ENCODE results near the gene MON1A.
"Not testable (repeated sequence)": the region's sequence is repeated elsewhere in the genome, so short reads cannot be mapped to it uniquely, and the experiment has no call there.

MON1A gene

DNA sequence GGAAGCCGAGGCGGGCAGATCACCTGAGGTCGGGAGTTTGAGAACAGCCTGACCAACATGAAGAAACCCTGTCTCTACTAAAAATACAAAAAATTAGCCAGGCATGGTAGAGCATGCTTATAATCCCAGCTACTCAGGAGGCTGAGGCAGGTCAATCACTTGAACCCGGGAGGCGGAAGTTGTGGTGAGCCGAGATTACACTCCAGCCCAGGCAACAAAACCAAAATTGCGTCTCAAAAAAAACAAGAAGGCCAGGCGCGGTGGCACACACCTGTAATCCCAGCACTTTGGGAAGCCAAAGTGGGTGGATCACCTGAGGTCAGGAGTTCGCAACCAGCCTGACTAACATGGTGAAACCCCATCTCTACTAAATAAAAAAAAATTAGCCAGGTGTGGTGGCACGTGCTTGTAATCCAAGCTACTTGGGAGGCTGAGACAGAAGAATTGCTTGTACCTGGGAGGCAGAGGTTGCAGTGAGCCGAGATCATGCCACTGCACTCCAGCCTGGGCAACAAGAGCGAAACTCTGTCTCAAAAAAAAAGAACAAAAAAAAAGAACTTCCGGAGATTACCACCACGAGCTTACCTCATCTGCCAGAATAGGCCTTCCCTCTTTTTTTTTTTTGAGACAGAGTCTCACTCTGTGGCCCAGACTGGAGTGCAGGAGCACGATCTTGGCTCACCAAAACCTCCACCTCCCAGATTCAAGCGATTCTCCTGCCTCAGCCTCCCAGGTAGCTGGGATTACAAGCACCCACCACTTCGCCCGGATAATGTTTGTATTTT lies 11.6 kb downstream of the MON1A start:
- DNase-seq = not testable (repeated sequence)

DNA sequence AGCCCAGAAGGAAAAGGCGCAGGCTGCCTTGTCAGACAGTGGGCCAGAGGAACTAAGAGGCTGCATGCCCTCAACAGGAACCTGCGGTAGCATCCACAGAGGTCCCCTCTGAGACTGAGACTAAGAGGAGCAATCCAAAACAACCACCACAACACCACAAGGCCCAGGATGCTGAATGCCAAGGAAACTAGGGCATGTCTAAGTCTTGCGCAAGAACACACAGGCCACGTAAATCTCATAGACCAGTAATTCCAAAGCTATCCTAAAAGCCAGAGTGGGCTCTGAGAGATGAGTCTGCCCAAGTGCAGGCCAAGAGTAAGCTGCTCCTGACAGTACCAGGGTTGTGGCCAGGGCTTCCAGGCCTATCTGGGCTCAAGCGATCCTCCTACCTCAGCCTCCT lies 12.9 kb downstream of the MON1A start:
- no peak for DNase-seq

DNA sequence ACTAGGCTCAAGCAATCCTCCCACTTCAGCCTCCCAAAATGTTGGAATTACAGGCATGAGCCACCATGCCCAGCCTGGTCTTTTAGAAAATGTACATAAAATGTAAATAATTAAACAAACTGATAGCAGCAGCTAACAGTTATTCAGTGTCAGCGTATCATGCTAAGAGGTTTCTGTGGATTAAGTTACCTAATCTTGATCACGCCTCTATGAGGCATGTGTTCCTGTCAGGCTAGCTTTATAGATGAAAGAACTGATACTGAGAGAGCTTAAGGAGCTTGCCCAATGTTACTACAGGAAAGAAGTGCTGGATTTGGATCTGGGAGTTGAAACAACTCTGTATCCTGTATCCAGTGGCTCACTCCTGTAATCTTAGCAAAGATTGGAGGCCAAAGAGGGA lies 14.7 kb downstream of the MON1A start:
- DNase-seq = no peak

DNA sequence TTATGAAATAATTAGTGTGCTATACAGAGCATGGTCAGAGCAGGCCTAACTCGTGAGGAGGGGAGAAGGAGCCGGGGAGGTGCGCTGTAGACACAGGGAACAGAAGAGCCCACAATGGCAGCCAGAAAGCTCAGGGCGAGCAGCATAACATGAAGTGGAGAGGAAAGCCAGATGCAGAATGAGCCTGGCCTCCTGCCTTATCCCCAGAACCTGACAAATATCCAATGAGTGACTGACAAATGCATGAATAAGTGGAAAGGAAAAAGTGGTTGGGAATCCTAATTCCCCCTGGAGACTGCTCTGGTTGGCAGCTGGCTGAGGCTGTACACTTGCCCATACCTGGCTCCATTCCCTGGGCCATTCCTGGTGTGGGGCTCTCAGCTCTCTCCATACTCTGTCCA lies 16.7 kb downstream of the MON1A start:
- no peak for DNase-seq

DNA sequence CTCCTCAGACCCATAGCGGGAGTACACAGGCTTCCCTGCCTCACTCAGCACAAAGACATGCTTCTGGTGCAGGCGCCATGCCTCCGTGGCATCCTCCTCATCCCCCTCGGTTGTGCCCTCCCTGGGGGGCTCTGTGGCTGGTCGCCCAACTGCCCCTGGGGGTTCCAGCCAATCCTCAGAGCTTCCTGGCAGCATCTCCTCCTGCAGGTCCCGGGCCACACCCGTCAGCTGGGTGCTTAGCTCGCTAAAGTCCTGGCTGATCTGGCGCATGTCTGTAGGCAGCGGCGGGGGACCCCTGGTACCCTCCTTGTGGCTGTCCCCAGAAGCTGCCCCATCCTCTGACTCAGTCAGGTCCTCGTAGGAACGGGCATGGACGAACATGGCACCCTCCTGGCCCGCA lies 18.0 kb downstream of the MON1A start:
- DNase-seq = no peak

- no peak for DNase-seq
Measured at GRCh38 chr3:49911124-49911420, 18.5 kb downstream of the MON1A start.

- no peak for DNase-seq
Measured at GRCh38 chr3:49910409-49911123, 19.0 kb downstream of the MON1A start.

GRCh38 chr3:49908373-49909199 lies 21.0 kb downstream of the MON1A start:
- DNase-seq = no peak

DNA sequence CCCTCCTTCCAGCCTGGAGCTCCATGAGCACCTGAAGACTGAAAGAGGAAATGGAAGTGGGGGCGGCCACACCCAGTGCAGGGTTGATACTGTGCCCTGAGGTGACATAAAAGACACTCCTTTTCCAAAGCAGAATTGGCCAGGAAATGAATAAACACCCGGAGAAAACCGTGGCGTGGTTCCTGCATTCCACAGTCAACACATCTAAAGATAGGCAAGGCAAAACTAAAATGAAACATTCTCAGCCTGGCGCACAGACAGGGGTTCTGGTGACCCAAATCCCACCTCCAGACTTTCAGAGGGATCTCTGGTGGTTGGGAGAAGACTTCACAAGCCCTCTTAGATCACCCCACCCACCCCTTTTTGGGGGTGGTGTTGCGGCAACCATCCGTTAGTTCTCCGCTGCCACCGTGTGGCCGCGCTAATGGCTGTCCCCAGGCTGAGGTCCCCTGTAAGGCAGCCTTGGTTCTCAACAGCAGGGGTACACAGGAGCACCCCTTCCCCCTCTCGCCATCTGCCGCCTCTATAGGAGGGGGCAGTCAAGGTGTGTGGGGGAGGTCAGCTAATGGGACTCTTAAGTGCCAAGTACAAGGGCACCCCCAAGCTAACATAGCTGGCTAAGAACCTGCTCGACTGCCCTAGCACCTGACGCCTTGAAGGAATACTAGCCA lies 23.4 kb downstream of the MON1A start:
- peak; percentile 48 for DNase-seq

GRCh38 chr3:49904448-49904847 lies 25.2 kb downstream of the MON1A start:
- DNase-seq = not testable (repeated sequence)

DNA sequence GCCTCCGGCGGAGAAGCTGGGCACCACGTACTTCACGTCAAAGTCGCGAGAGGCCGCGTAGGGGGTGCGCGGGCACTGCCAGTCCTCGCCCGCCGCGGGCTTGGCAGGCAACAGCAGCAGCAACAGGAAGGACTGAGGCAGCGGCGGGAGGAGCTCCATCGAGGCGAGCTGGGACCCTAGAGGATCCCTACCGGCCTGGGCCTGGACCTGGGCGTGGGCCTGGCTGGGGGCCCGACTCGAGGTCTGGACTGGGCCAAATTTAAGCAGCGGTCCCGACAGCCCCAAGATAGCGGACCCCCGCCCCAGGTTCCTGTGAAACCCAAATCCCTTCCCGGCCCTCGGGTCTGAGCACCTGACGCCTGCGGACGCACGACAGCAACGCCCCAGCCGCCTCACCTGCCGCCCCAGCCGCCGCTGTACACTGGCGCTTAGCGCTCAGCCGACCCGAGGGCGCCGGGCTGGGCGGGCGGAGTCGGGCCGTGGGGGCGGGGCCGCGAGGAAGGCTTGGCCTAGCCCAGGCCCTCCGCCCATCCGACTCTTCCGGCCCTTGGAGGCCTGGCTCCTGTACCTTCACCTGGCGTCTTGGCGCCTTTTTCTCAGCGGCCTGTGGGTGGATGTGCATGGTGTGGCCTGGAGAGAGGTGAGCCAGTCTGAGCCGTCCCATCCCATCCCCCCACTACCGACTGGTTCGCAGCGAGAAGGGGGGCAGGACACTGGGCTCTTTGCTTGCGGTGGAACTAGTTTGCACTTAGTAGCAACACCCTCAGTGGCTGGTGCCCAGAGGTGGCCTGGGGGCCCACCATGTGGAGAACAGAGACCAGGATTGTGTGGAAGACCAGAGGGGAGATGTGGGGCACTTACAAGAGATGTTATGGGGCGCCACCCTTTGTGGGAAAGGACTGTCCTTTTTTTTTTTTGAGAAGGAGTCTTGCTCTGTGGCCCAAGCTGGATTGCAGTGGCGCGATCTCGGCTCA lies 25.9 kb downstream of the MON1A start, which contains the start of gene MST1R:
TSS of gene MST1R (minus strand) at position 423 of the 974 bp plus-strand sequence. CDS start at position 159, 264 bp downstream.
- DNase-seq = peak; percentile 86

- no peak for DNase-seq
Measured at GRCh38 chr3:49902511-49903345, 26.9 kb downstream of the MON1A start.

- DNase-seq = no peak
Measured at GRCh38 chr3:49901366-49902339, 28.0 kb downstream of the MON1A start.

GRCh38 chr3:49900491-49901153 lies 29.0 kb downstream of the MON1A start:
- no peak for DNase-seq

DNA sequence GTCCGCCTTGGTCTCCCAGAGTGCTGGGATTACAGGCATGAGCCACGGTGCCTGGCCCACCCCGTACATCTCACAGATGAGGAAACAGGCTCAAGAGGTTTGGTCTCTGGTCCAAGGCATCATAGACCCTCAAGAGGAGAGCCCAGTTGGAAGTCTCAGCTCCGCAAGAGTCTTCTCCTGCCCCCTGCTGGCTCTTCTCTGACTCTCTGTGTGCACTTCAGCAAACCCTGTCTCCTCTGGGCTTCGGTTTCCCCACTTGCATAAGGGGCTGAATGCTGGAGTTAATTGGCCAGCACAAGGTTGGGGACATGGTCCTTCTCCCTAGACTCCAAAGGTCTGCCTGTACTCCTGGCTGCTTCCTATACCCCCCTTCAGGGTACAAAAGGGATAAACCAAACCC lies 29.8 kb downstream of the MON1A start:
- no peak for DNase-seq

DNA sequence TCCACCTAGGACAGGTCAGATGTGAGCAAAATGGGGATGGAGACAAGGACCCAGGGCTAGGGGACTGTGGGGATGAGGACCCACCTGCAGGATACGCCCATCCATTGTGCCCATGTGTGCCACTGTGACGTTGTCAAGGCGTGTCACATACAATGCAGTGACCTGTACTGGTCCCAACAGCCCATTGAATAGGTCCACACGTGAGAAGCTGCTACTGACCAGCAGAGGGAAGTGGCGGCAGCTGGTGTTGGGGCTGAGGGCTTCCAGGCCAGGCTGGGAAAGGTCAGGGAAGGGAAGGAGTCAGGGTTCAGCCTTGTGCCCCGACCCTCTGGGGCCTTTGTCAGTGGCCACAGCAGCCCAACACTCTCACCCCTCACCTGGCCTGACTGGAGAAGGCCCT lies 30.6 kb downstream of the MON1A start:
- DNase-seq = no peak

DNA sequence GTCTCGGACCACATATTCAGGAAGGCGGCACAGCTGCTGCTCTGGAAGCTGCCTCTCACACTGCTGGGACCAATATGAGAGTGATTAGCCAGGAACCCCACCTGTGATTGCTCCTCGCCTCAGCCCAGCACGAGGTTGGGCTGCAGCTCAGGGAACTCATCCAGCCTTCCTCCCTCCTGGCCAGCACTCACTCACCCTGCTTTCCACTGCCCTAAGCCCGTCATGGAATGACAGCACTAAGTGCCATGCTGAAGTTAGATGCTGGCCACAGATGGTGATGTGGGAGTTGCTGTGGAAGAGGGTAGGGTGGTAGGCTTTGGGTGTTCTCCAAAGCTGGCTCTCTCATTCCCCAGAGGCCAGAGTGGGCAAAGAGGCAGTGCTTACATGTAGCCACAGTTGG lies 33.3 kb downstream of the MON1A start:
- DNase-seq = no peak

GRCh38 chr3:49895791-49896190 lies 33.8 kb downstream of the MON1A start:
- no peak for DNase-seq

- DNase-seq = no peak
Measured at GRCh38 chr3:49889296-49889695, 40.3 kb downstream of the MON1A start.

Measured in CD4-positive, alpha-beta T cell treated with Interleukin-12 subunit alpha and Interleukin-12 subunit beta, for 1 hour (primary cell).